Loucy (cell line): ENCODE results near the gene GBP6.

Experiments
- H2AFZ ChIP-seq: fragments of 200-600 bp; sonication (generic); 2 replicates; pipeline ENCODE4 v1.6.0; 2016; ENCODE audit warnings: antibody characterized with exemption, mild to moderate bottlenecking, low read length, moderate library complexity
- H3F3A ChIP-seq: fragments of 200-600 bp; 2 replicates; pipeline ENCODE4 v1.6.0; 2016; ENCODE audit warnings: antibody characterized with exemption, low read depth, mild to moderate bottlenecking
- H3K27me3 ChIP-seq: fragments of 200-600 bp; sonication (generic); 2 replicates; pipeline ENCODE4 v1.6.1; 2014; ENCODE audit warnings: low read length, mild to moderate bottlenecking; ENCODE audit not compliant: insufficient read depth, poor library complexity, severe bottlenecking
- H3K36me3 ChIP-seq: fragments of 200-600 bp; sonication (generic); 2 replicates; pipeline ENCODE4 v1.6.1; 2016; ENCODE audit warnings: low read length; ENCODE audit not compliant: insufficient read depth
- H3K4me1 ChIP-seq: fragments of 200-600 bp; sonication (generic); 2 replicates; pipeline ENCODE4 v1.5.1; 2014; ENCODE audit warnings: low read length, mild to moderate bottlenecking; ENCODE audit not compliant: insufficient read depth, poor library complexity, severe bottlenecking
- H3K4me2 ChIP-seq: fragments of 200-600 bp; sonication (generic); 2 replicates; pipeline ENCODE4 v1.6.0; 2014; ENCODE audit warnings: antibody characterized with exemption, low read length, low read depth, mild to moderate bottlenecking; ENCODE audit not compliant: poor library complexity, severe bottlenecking
- H3K4me3 ChIP-seq: fragments of 200-600 bp; sonication (generic); 2 replicates; pipeline ENCODE4 v1.5.1; 2014; ENCODE audit warnings: low read length, mild to moderate bottlenecking, mixed read lengths; ENCODE audit not compliant: poor library complexity, severe bottlenecking
- H3K79me2 ChIP-seq: fragments of 200-600 bp; sonication (generic); 2 replicates; pipeline ENCODE4 v1.6.1; 2014; ENCODE audit warnings: low read length; ENCODE audit not compliant: insufficient read depth
- H3K9ac ChIP-seq: fragments of 200-600 bp; sonication (generic); 2 replicates; pipeline ENCODE4 v1.6.0; 2014; ENCODE audit warnings: mild to moderate bottlenecking, low read depth, low read length, moderate library complexity; ENCODE audit not compliant: poor library complexity, severe bottlenecking
- H3K9me2 ChIP-seq: fragments of 200-600 bp; sonication (generic); replicated peaks from 2 replicates; pipeline ENCODE4 v1.6.1; 2016; ENCODE audit warnings: low read depth, low read length, mixed read lengths
- H3K9me3 ChIP-seq: fragments of 200-600 bp; sonication (generic); 2 replicates; pipeline ENCODE4 v1.6.1; 2014; ENCODE audit warnings: mild to moderate bottlenecking, antibody characterized with exemption, low read length, low read depth; ENCODE audit not compliant: insufficient read depth
- H4K20me1 ChIP-seq: fragments of 200-600 bp; sonication (generic); 2 replicates; pipeline ENCODE4 v1.6.0; 2014; ENCODE audit warnings: antibody characterized with exemption, low read length, mild to moderate bottlenecking; ENCODE audit not compliant: insufficient read depth, poor library complexity, severe bottlenecking
- EZH2phosphoT487 ChIP-seq: fragments of 200-600 bp; IDR thresholded peaks from 2 replicates; pipeline ENCODE4 v1.6.1; 2018; ENCODE audit warnings: antibody characterized with exemption, mild to moderate bottlenecking, moderate library complexity, borderline replicate concordance
- TF ChIP-seq, protein P1 (sequence below): fragments of 200-600 bp; sonication (generic); conservative IDR thresholded peaks from 2 replicates; pipeline ENCODE4 v1.5.1; 2014; ENCODE audit warnings: mild to moderate bottlenecking, antibody characterized with exemption, low read length

The GBP6 gene

GRCh38 chr1:89378001-89378400 lies 14.1 kb downstream of the GBP6 start:
- Histone ChIP-seq H3K9ac (no peak overlapping the region), H3K36me3 (no peaks in the 10 kb centered on the region), H3K79me2 (no peaks in the 10 kb centered on the region), H2AFZ (no peak overlapping the region), H3K4me3 (no peak overlapping the region), H3K4me2 (no peak overlapping the region), H4K20me1 (no peaks in the 10 kb centered on the region), H3K9me2 (no peaks in the 10 kb centered on the region), H3F3A (no peaks in the 10 kb centered on the region), H3K9me3 (no peaks in the 10 kb centered on the region), H3K27me3 (no peaks in the 10 kb centered on the region), H3K4me1 (no peaks in the 10 kb centered on the region)
- no peak for TF ChIP-seq EZH2phosphoT487
- TF ChIP-seq, protein P1, sequence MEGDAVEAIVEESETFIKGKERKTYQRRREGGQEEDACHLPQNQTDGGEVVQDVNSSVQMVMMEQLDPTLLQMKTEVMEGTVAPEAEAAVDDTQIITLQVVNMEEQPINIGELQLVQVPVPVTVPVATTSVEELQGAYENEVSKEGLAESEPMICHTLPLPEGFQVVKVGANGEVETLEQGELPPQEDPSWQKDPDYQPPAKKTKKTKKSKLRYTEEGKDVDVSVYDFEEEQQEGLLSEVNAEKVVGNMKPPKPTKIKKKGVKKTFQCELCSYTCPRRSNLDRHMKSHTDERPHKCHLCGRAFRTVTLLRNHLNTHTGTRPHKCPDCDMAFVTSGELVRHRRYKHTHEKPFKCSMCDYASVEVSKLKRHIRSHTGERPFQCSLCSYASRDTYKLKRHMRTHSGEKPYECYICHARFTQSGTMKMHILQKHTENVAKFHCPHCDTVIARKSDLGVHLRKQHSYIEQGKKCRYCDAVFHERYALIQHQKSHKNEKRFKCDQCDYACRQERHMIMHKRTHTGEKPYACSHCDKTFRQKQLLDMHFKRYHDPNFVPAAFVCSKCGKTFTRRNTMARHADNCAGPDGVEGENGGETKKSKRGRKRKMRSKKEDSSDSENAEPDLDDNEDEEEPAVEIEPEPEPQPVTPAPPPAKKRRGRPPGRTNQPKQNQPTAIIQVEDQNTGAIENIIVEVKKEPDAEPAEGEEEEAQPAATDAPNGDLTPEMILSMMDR = no peak

GRCh38 chr1:89381618-89382017 lies 17.8 kb downstream of the GBP6 start:
- H3F3A ChIP-seq = no peaks in the 10 kb centered on the region
- no peaks in the 10 kb centered on the region for H3K27me3 ChIP-seq
- H3K4me2 ChIP-seq = no peak overlapping the region
- TF ChIP-seq EZH2phosphoT487 = no peak
- TF ChIP-seq, protein P1 = no peak
- H2AFZ ChIP-seq = no peak overlapping the region
- no peaks in the 10 kb centered on the region for H4K20me1 ChIP-seq
- H3K9ac ChIP-seq = no peak overlapping the region
- no peaks in the 10 kb centered on the region for H3K9me2 ChIP-seq
- H3K36me3 ChIP-seq = no peaks in the 10 kb centered on the region
- no peak overlapping the region for H3K4me3 ChIP-seq
- no peaks in the 10 kb centered on the region for H3K79me2 ChIP-seq
- no peaks in the 10 kb centered on the region for H3K9me3 ChIP-seq
- H3K4me1 ChIP-seq = no peaks in the 10 kb centered on the region

DNA sequence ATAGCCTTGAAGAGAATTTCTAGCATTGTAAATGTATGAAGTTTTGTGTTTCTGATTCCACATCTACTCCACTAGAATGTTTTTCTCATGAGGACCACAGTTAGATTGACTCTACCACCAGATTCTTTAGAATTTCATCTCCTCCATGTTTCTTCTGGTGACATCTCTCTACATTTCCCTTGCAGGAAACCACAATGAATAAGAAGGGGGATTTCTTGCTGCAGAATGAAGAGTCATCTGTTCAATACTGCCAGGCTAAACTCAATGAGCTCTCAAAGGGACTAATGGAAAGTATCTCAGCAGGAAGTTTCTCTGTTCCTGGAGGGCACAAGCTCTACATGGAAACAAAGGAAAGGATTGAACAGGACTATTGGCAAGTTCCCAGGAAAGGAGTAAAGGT lies 18.6 kb downstream of the GBP6 start:
- Histone ChIP-seq H3K4me1 (no peaks in the 10 kb centered on the region), H4K20me1 (no peaks in the 10 kb centered on the region), H3K4me3 (no peak overlapping the region), H3K9ac (no peak overlapping the region), H3K9me3 (no peaks in the 10 kb centered on the region), H3K4me2 (no peak overlapping the region), H3K9me2 (no peaks in the 10 kb centered on the region), H3K79me2 (no peaks in the 10 kb centered on the region), H3F3A (no peaks in the 10 kb centered on the region), H3K27me3 (no peaks in the 10 kb centered on the region), H2AFZ (no peak overlapping the region), H3K36me3 (no peaks in the 10 kb centered on the region)
- TF ChIP-seq, protein P1 = no peak
- no peak for TF ChIP-seq EZH2phosphoT487
